Stimulated activated CD8-positive, alpha-beta memory T cell treated with anti-CD3 and anti-CD28 coated beads, Interleukin-15, amount 100 ng/mL, for 1 hour (primary cell): Measurements from ENCODE around the gene RERE.
"Not testable (repeated sequence)": the region's sequence is repeated elsewhere in the genome, so short reads cannot be mapped to it uniquely, and the experiment has no call there.

Source experiments
- DNase-seq: peaks from one replicate; pipeline ENCODE4 v3.0.0-alpha.2; 2020; ENCODE audit warnings: low read depth

Gene RERE

GRCh38 chr1:8797216-8797615 lies 20.2 kb downstream of the RERE start:
- DNase-seq = no peak

- DNase-seq = no peak
Measured at GRCh38 chr1:8796812-8797211, 20.6 kb downstream of the RERE start.

GRCh38 chr1:8794605-8795004 lies 22.8 kb downstream of the RERE start:
- DNase-seq = no peak

GRCh38 chr1:8791819-8792218 lies 25.6 kb downstream of the RERE start:
- DNase-seq = no peak

- no peak for DNase-seq
Measured at GRCh38 chr1:8790987-8791386, 26.5 kb downstream of the RERE start.

GRCh38 chr1:8790478-8790877 lies 27.0 kb downstream of the RERE start:
- DNase-seq = no peak

- no peak for DNase-seq
Measured at GRCh38 chr1:8789314-8790214, 27.9 kb downstream of the RERE start.

GRCh38 chr1:8787218-8787617 lies 30.2 kb downstream of the RERE start:
- no peak for DNase-seq

GRCh38 chr1:8786204-8786603 lies 31.2 kb downstream of the RERE start:
- DNase-seq = not testable (repeated sequence)

GRCh38 chr1:8782955-8783354 lies 34.5 kb downstream of the RERE start:
- DNase-seq = no peak

GRCh38 chr1:8782001-8782620 lies 35.3 kb downstream of the RERE start:
- no peak for DNase-seq

GRCh38 chr1:8780405-8780804 lies 37.0 kb downstream of the RERE start:
- DNase-seq = no peak

GRCh38 chr1:8777867-8778266 lies 39.6 kb downstream of the RERE start:
- DNase-seq = no peak

GRCh38 chr1:8776104-8776503 lies 41.3 kb downstream of the RERE start:
- DNase-seq = no peak

- no peak for DNase-seq
Measured at GRCh38 chr1:8767006-8767405, 50.4 kb downstream of the RERE start.

- DNase-seq = no peak
Measured at GRCh38 chr1:8765198-8765597, 52.2 kb downstream of the RERE start.

- no peak for DNase-seq
Measured at GRCh38 chr1:8764293-8764937, 53.0 kb downstream of the RERE start.

- DNase-seq = no peak
Measured at GRCh38 chr1:8763888-8764287, 53.6 kb downstream of the RERE start.

- DNase-seq = no peak
Measured at GRCh38 chr1:8754993-8755392, 62.4 kb downstream of the RERE start.

- no peak for DNase-seq
Measured at GRCh38 chr1:8754247-8754650, 63.2 kb downstream of the RERE start.

GRCh38 chr1:8753736-8754135 lies 63.7 kb downstream of the RERE start:
- DNase-seq = no peak

GRCh38 chr1:8752921-8753713 lies 64.3 kb downstream of the RERE start:
- no peak for DNase-seq
